Activated CD4-positive, CD25-positive, alpha-beta regulatory T cell treated with anti-CD3 and anti-CD28 coated beads, Interleukin-2, amount 50 U/mL, for 72 hours (primary cell): Measurements from ENCODE around the gene ABHD12.

Experiments used
- DNase-seq: peaks from one replicate; pipeline ENCODE4 v3.0.0; 2021

ABHD12 gene

DNA sequence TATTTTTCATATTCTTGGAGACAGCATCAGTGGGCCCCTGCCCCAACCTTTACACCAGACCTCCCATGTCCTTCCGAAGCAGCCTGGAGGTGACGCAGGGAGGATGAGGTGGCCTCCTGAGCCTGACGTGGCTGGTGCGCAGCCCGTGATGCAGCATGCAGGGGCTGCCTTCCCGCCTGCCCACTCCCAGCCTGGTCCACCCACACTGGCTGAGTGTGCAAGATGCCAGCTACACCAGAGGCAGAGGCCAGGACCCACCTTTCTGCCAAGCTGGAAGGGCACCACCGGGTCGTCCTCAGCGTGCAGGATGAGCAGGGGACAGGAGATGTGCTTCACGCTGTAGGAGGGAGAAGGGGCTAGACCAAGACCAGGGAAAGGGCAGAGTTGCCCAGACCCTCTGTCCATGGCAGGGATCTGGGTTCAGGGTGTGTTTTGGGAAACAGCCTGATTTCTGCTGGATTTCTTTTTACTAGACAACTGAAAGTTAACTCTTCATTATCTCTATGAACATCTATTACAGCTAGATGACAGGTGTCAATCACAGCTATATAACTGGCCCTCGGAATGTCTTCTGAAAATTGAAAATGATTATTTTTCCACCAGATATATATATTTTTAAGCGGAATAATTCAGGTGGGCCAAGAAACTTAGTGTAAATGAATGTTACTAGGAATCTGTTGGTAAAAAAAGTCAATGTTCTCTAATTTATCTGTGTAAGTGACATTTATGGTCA, 87.2 kb downstream of the ABHD12 start:
- DNase-seq, result no peak

DNA sequence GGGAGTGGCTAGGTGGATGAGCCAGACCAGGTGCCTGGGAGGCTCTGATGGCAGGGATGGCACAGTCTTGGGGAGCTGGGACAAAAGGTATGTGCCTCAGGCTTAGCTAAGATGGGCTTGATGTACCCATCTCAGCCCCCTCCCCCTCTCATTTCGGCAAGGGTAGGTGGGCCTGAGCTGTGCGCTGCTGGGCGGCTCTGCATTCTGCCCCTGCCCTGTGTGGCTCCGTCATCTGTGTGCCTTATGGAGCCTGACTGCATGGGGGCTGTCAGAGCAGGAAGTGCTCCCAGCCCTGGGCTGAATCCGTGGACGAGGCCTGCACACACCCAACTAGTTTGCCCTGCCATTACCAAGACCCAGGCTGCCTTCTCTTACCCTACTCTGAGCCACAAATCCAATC, 88.0 kb downstream of the ABHD12 start:
- no peak for DNase-seq

- DNase-seq, result no peak
Measured at GRCh38 chr20:25301357-25301920, 89.2 kb downstream of the ABHD12 start.

DNA sequence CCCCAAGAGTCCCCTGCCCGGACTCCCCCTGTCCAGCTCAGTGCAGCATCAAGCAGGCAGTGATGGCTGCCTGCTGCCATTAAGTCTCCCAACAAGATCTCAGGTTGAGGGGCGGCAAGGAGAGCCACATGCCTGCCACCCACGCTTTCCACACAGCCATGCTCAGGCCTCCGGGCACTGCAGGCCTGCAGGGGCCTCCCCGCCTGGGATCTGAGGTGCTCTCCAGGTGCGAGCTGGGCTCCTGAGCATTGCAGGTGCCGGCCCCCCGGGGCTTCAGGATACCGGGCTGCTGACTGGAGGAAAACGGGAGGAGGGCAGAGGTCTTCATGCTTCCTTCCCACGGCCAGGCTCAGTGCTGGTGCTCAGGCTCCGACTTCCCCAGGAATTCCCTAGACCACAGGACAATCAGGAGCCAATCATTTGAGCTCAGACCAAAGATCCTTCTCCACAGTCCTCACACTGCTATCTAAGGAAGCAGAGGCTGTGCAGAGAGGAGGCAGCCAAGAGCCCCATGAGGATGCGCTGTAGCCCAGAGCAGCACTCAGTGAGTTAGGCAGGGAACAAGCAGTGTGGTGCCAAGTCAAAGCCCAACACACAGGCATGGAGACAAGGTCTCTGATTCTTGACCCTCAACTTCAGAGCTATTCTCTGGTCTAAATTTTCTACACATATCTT, 90.0 kb downstream of the ABHD12 start:
- no peak for DNase-seq

DNA sequence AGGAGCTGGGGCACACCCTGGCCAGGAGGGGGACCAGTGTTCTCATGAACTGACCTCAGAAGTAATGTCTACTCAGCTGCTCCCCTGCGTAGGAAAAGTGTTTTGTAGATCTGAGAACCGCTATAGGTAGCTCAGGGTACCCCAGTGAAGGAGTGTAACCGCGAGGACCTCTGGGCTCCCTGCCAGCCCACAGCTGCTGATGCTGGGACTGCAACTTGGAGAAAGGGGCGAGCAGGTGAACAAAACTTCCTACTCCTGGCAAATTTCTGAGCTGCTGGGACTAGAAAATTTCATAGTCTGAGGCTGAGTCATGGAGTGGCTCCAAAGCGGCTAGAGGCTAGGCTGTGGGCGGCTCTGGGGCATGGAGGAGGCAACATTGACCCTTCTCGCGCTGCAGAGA, 90.8 kb downstream of the ABHD12 start:
- DNase-seq, result no peak

- DNase-seq, result no peak
Measured at GRCh38 chr20:25297141-25297905, 93.3 kb downstream of the ABHD12 start.

DNA sequence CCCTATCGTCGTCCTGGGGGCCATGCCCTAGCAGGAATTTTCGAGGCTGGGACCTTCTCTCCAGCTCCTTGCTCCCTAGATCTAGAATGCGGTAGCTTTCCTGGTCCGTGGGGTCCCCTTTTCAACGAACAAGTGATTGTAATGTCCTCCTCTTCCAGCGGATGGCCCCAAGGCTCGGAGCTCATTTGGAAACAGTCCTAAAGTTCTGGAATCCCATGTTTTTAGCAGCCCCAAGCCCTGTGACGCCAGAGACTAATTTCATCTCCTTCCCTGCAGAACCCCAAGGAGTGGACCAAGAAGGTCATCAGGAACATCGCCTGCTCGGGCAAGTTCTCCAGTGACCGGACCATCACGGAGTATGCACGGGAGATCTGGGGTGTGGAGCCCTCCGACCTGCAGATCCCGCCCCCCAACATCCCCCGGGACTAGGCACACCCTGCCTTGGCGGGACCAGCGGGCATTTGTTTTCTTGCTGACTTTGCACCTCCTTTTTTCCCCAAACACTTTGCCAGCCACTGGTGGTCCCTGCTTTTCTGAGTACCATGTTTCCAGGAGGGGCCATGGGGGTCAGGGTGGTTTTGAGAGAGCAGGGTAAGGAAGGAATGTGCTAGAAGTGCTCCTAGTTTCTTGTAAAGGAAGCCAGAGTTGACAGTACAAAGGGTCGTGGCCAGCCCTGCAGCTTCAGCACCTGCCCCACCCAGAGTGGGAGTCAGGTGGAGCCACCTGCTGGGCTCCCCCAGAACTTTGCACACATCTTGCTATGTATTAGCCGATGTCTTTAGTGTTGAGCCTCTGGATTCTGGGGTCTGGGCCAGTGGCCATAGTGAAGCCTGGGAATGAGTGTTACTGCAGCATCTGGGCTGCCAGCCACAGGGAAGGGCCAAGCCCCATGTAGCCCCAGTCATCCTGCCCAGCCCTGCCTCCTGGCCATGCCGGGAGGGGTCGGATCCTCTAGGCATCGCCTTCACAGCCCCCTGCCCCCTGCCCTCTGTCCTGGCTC, 94.2 kb downstream of the ABHD12 start:
- DNase-seq, result no peak

DNA sequence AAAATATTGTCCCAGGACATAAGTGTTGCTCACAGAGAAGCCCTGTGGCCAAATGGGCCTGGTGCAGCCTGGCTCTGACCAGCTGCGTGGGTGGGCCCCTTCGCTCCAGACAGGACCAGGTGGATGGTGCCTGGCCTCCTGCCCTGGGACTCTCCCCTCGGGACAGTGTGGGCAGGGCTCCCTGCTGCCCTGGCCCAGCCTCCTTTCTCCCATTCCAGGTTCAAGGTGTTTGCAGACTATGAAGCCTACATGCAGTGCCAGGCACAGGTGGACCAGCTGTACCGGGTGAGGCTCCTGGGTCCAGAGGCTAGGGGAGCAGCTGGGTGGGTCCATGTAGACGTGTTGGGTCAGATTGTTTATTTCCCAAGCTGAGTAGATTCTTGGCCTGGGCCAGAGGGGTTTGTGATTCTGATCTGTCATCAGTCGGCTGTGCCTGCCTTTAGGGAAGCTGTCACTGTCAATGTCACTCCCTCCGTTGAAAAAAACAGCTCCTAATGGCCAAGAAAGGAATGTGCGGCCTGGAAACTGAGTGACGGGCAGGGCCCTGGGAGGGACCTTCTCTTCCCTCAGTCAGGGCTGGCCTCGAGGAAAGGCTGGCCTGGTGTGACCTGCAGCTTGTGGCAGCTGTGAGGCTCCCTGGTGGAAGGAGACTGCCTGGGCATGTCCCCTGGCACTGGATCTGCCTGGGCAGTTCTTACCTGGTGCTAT, 95.1 kb downstream of the ABHD12 start:
- no peak for DNase-seq

GRCh38 chr20:25294459-25295385, 95.9 kb downstream of the ABHD12 start:
- peak; percentile 41 for DNase-seq

- no peak for DNase-seq
Measured at GRCh38 chr20:25293910-25294458, 96.7 kb downstream of the ABHD12 start.

GRCh38 chr20:25293507-25293906, 97.1 kb downstream of the ABHD12 start:
- DNase-seq, result no peak

GRCh38 chr20:25292176-25292891, 98.3 kb downstream of the ABHD12 start:
- DNase-seq, result no peak

- DNase-seq, result no peak
Measured at GRCh38 chr20:25291432-25292133, 99.1 kb downstream of the ABHD12 start.

DNA sequence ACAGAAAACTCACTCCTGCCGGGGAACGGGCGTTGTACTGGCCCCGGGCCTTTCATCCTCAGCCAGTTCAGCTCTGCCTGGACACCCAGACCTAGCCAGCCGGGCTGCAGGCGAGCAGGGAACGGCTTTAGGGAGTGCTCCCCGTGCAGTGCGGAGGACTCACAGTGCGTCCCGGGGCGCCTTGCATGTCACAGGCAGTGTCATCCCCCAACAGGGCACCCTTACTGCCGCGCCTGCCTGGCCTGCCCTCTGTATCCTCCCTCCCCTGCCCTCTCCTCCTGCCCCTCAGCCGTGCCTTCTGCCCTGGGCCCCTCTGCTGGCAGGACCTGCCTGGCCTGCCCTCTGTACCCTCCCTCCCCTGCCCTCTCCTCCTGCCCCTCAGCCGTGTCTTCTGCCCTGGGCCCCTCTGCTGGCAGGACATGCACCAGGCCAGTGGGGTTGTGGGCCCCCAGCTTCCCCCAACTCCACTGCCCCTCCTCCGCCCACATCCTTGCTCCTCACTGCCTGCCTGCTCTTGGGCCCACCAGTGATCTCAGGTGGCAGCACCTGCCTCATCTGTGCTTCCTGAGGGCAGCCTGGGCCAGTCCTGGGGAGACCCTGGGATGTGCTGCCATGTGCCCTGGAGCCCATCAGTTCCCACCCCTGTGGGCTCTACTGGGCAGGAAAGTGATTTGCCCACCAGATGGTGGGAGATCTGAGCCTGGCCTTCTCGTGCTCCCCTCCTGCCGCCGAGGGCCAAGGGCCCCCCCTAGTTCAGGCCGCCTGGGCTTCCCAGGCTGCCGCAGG, 99.8 kb downstream of the ABHD12 start:
- no peak for DNase-seq

DNA sequence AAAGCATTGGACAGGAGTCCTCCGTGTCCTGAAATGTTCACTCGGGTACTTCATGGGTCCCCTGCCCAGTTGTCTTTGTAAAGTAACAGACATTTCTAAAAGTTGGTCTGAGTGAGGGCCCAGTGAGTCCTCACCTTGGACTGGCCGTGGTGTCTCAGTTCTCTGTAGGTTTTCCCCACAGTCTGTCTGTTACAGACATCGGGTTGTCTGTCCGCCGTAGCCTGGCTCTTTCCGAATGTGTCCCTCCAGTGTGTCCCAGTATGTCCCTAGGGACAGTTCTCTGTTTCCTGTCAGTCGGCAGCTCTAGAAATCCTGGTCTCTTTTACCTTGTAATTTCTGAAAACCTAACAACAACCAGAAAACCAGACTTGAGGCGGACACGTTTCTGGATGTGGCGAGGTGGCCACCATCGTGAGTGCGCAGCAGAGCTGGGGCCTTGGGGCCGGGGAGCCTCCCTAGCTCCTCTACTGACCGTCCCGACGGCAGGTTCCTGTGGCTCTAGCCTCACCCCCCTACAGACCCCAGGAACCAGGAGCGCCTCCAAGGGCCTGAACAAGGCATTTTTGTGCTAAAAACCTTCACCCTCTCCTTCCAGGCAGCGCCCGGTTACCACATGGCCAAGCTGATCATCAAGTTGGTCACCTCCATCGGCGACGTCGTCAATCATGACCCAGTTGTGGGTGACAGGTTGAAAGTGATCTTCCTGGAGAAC, 100.6 kb downstream of the ABHD12 start:
- no peak for DNase-seq

GRCh38 chr20:25288291-25289181, 102.1 kb downstream of the ABHD12 start:
- no peak for DNase-seq
